Calu3 (cell line): ENCODE data around the gene CARMIL1. TPM values are rescaled to one million over a fixed set of nuclear protein-coding genes. Genes with fewer than 3 reads are reported as not detected.

Experiments
- BruUV-seq: library from RNA; stranded (reverse); fragments of 400-500 nt; replicated peaks from 2 replicates; lab custom pipeline; 2021; lab: Mats Ljungman, UMichigan
- CTCF ChIA-PET: fragments of 300-600 bp; sonication (Branson Sonifier 250); formaldehyde crosslinking; loops from one replicate; lab custom pipeline; 2022; ENCODE audit warnings: antibody characterized with exemption; lab: Charles Lee
- DNase-seq: peaks from one replicate; pipeline ENCODE4 v3.0.0; 2022
- H3K27ac Mint-ChIP-seq: one replicate; pipeline ENCODE4 v1.8.0; 2022; ENCODE audit warnings: mixed read lengths; ENCODE audit not compliant: unreplicated experiment
- H3K27me3 Mint-ChIP-seq: one replicate; pipeline ENCODE4 v1.8.0; 2022; ENCODE audit warnings: mixed read lengths; ENCODE audit not compliant: unreplicated experiment
- H3K36me3 Mint-ChIP-seq: one replicate; pipeline ENCODE4 v1.8.0; 2022; ENCODE audit warnings: mild to moderate bottlenecking, moderate library complexity, mixed read lengths; ENCODE audit not compliant: insufficient read depth, unreplicated experiment
- H3K4me1 Mint-ChIP-seq: one replicate; pipeline ENCODE4 v1.8.0; 2022; ENCODE audit warnings: mild to moderate bottlenecking, low read depth, mixed read lengths; ENCODE audit not compliant: unreplicated experiment
- H3K4me3 Mint-ChIP-seq: one replicate; pipeline ENCODE4 v1.8.0; 2022; ENCODE audit warnings: mild to moderate bottlenecking, low read depth, moderate library complexity, mixed read lengths; ENCODE audit not compliant: unreplicated experiment
- H3K9me3 Mint-ChIP-seq: one replicate; pipeline ENCODE4 v1.8.0; 2022; ENCODE audit warnings: low read depth, mixed read lengths; ENCODE audit not compliant: unreplicated experiment
- intact Hi-C: fragments of 100-400 bp; cut with micrococcal nuclease; formaldehyde crosslinking; loops from one replicate; pipeline ENCODE4 v1.10.0; 2022; ENCODE audit not compliant: unreplicated experiment
- total RNA-seq: library from RNA; stranded (reverse); gene quantifications from 2 replicates; pipeline ENCODE4 v1.2.3, GENCODE V29; 2022
- TF ChIP-seq, protein P1 (sequence below): fragments of 200-600 bp; IDR thresholded peaks from one replicate; pipeline ENCODE4 v1.8.0; 2022; ENCODE audit warnings: antibody characterized with exemption; ENCODE audit not compliant: unreplicated experiment

CARMIL1 gene
- total RNA-seq, 1 experiment from 2014 or later: 92.4 TPM

DNA sequence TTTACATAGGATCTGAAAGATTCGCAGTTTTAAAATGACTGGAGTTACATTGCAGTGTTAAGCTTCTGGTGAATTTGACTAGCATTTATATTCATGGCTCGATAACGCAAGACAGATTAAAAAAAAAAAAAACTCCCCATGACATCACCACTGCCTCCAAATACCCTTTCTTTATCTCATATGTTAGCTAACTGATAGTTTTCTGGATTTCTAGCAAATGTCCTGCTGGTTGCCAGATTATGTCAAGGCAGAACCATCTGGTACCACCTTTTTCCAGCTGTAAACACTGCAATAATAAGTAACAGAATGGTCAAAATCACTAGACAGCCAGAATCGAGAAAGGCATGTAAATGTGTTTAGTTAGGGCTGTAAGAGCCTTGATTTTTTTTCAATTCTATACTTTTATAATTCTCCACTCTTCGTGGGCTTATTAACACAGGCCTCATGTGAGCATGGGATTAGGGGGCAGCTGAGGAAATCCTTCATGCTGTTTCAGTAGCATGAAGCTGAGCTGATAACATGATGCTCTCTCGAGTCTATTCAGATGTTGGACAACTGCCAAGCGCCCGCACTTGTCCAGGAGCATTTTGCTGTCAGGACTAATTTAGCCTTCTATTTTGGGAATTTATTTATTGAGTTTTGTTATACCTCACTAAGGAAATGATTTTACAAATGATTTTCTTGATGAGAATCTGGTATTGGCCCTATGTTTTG is 206.8 kb downstream of the CARMIL1 start:
- Mint-ChIP-seq H3K36me3 (peaks cover 25% of the 10 kb centered on the region), H3K27ac (no peak overlapping the region), H3K9me3 (no peaks in the 10 kb centered on the region), H3K27me3 (no peaks in the 10 kb centered on the region), H3K4me3 (no peak overlapping the region), H3K4me1 (peaks cover 13% of the 10 kb centered on the region)
- BruUV-seq: no TSS peak
- TF ChIP-seq, protein P1, sequence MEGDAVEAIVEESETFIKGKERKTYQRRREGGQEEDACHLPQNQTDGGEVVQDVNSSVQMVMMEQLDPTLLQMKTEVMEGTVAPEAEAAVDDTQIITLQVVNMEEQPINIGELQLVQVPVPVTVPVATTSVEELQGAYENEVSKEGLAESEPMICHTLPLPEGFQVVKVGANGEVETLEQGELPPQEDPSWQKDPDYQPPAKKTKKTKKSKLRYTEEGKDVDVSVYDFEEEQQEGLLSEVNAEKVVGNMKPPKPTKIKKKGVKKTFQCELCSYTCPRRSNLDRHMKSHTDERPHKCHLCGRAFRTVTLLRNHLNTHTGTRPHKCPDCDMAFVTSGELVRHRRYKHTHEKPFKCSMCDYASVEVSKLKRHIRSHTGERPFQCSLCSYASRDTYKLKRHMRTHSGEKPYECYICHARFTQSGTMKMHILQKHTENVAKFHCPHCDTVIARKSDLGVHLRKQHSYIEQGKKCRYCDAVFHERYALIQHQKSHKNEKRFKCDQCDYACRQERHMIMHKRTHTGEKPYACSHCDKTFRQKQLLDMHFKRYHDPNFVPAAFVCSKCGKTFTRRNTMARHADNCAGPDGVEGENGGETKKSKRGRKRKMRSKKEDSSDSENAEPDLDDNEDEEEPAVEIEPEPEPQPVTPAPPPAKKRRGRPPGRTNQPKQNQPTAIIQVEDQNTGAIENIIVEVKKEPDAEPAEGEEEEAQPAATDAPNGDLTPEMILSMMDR: no peak
- DNase-seq: no peak
- CTCF ChIA-PET: interaction anchor here (1.0 to 2.5 kb wide), 3 partner anchors 27 to 220 kb away, joined by 3 to 10 read pairs (median 7); partner anchors contain the start of gene CARMIL1
- intact Hi-C loops: loop anchor here (5.0 kb wide), 1 partner anchor 149 kb away; no protein-coding TSS in a partner anchor

DNA sequence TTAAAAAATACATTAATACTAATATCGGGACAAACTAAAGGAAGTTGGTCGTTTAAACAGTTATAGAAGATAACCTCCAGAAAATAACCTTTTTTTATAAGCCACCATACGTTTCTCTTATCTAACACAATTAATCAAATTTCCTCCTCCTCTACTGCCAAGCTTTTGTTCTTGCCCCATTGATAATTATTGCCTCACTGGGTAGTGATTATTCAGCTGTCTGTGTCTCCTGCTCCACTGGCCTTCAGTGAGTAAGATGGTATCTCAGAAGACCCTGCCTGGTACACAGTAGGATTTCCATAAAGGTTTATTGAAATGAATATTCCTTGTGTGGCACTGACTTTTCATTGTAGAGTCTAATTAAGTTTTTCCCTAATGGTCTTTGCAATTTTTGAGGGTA is 207.4 kb downstream of the CARMIL1 start:
- intact Hi-C loops: loop anchor here (5.0 kb wide), 1 partner anchor 149 kb away; no protein-coding TSS in a partner anchor
- Mint-ChIP-seq H3K4me3 (no peak overlapping the region), H3K9me3 (no peaks in the 10 kb centered on the region), H3K27ac (no peak overlapping the region), H3K4me1 (peaks cover 13% of the 10 kb centered on the region), H3K27me3 (no peaks in the 10 kb centered on the region), H3K36me3 (peaks cover 22% of the 10 kb centered on the region)
- no TSS peak for BruUV-seq
- DNase-seq: no peak
- TF ChIP-seq, protein P1: no peak
- CTCF ChIA-PET: interaction anchor here (1.0 to 2.5 kb wide), 3 partner anchors 28 to 221 kb away, joined by 3 to 10 read pairs (median 7); partner anchors contain the start of gene CARMIL1

DNA sequence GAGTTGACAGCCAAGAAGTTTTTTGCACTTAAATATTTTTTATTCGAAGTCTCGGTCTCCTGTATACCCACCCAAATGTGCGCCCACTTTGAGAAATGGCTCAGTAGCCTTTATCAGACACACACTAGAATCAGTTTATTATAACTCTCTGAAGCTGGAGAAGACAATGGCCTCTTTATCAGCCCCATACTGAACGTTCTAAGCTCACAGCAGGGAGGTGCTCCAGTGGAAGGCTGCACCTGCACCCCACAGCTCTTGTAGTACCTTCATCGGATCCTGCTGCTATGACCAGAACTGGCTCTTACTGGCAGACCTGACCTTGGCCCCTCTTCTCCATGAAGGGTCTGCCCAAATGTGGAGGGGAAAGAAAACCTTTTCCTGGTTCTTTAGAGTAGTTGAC is 207.8 kb downstream of the CARMIL1 start:
- H3K27me3 Mint-ChIP-seq: no peaks in the 10 kb centered on the region
- no peaks in the 10 kb centered on the region for H3K9me3 Mint-ChIP-seq
- peaks cover 22% of the 10 kb centered on the region for H3K36me3 Mint-ChIP-seq
- H3K27ac Mint-ChIP-seq: no peak overlapping the region
- peaks cover 13% of the 10 kb centered on the region for H3K4me1 Mint-ChIP-seq
- CTCF ChIA-PET: interaction anchor here (0.6 to 2.5 kb wide), 3 partner anchors 175 to 222 kb away, joined by 3 to 10 read pairs (median 7); partner anchors contain the start of gene CARMIL1
- TF ChIP-seq, protein P1: no peak
- intact Hi-C loops: loop anchor here (5.0 kb wide), 1 partner anchor 150 kb away; no protein-coding TSS in a partner anchor
- no TSS peak for BruUV-seq
- DNase-seq: no peak
- no peak overlapping the region for H3K4me3 Mint-ChIP-seq

DNA sequence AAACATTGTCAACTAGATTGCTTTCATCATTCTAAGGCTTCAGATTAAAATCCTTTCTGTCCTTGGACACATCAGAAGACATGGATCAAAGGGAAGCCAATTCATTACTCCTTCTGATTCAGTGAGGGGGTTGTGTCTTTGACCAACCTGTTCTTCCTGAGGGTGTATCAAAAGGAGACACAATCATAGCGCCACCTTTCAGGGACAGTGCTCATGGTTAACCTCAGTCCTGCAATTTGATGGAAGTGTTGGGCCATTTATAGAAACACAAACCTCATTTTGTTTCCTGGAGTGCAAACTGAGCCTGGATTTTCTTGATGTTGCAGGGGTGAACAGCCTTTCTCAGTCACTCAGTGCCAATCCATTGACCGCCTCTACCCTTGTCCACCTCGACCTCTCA is 209.0 kb downstream of the CARMIL1 start:
- Mint-ChIP-seq H3K4me3 (no peak overlapping the region), H3K27me3 (no peaks in the 10 kb centered on the region), H3K27ac (no peak overlapping the region), H3K36me3 (peaks cover 22% of the 10 kb centered on the region), H3K4me1 (peaks cover 13% of the 10 kb centered on the region), H3K9me3 (no peaks in the 10 kb centered on the region)
- BruUV-seq: no TSS peak
- intact Hi-C loops: loop anchor here (5.0 kb wide), 1 partner anchor 151 kb away; no protein-coding TSS in a partner anchor
- no peak for DNase-seq
- CTCF ChIA-PET: interaction anchor here (1.3 kb wide), 1 partner anchor 208 kb away, joined by 5 read pairs; no protein-coding TSS in a partner anchor
- TF ChIP-seq, protein P1: no peak
